ENCODE results near the gene CDCA4. TPM values are rescaled to one million over a fixed set of nuclear protein-coding genes. Genes with fewer than 3 reads are reported as not detected.

Gene CDCA4
- total and polyA plus RNA-seq, 5 donors from 2014 or later = 12.8 to 16.7 (median 15.3) TPM

- Histone ChIP-seq H3K27ac (ENCODE audit: insufficient read depth, low read length, poor library complexity, severe bottlenecking) (no peak overlapping the region), H3K9me3 (ENCODE audit: control insufficient read depth in 2 of 2, low read length in 2 of 2) (no peaks in the 10 kb centered on the region), H3K4me3 (ENCODE audit: low read depth, low read length) (no peak overlapping the region), H3K4me1 (ENCODE audit: control insufficient read depth, insufficient read depth, low read length, poor library complexity, severe bottlenecking) (peaks cover 46% of the 10 kb centered on the region), H3K36me3 (ENCODE audit: control insufficient read depth, insufficient read depth, low read length) (no peaks in the 10 kb centered on the region), H3K27me3 (ENCODE audit: control insufficient read depth, insufficient read depth, low read length) (no peaks in the 10 kb centered on the region)
- no peaks in the 10 kb centered on the region for H3K36me3 Mint-ChIP-seq
- DNase-seq (no peak), ATAC-seq (ENCODE audit: low read depth in 2 of 2) (no peak)
- H3K27me3 Mint-ChIP-seq = peaks cover 6% of the 10 kb centered on the region
- H3K9me3 Mint-ChIP-seq = peaks cover 0 to 3% (median 0%) of the 10 kb centered on the region in 7 donors
- H3K4me3 Mint-ChIP-seq = peak overlapping the region; percentile 21 to 86 (median 48)
- no peak overlapping the region for H3K27ac Mint-ChIP-seq
- peaks cover 20 to 65% (median 41%) of the 10 kb centered on the region in 4 donors for H3K4me1 Mint-ChIP-seq
These were observed 2.3 kb upstream of the CDCA4 start for GRCh38 chr14:105023144-105023543.

DNA sequence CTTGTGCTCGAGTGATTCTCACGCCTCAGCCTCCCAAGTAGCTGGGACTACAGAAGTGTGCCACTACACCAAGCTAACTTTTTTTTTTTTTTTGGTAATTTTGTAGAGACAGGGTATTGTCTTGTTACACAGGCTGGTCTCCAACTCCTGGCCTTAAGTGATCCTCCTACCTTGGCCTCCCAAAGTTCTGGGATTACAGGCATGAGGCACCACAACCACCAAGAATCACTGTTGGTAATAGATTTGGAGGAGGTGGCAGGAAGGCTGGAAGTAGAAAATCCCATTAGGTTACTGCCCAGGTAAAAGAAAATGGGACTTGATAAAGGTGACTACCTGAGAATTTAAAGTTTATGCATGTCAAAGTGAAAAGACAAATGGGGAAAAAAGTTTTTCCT lies 1.4 kb upstream of the CDCA4 start:
- H3K4me1 Mint-ChIP-seq = peaks cover 22 to 69% (median 45%) of the 10 kb centered on the region in 4 donors
- H3K4me1 ChIP-seq (ENCODE audit: control insufficient read depth, insufficient read depth, low read length, poor library complexity, severe bottlenecking) = peaks cover 50% of the 10 kb centered on the region
- peak overlapping the region; percentile 88 to 98 (median 92) for H3K4me3 Mint-ChIP-seq

GRCh38 chr14:105021656-105022275 lies 883 bp upstream of the CDCA4 start:
- H3K4me1 Mint-ChIP-seq = peaks cover 24 to 73% (median 46%) of the 10 kb centered on the region in 4 donors
- peaks cover 0 to 3% (median 0%) of the 10 kb centered on the region in 7 donors for H3K9me3 Mint-ChIP-seq
- H3K27me3 Mint-ChIP-seq = peaks cover 6% of the 10 kb centered on the region
- peak overlapping the region; percentile 85 for H3K4me3 ChIP-seq (ENCODE audit: low read depth, low read length)
- H3K36me3 Mint-ChIP-seq = peaks cover 1% of the 10 kb centered on the region
- H3K9me3 ChIP-seq (ENCODE audit: control insufficient read depth in 2 of 2, low read length in 2 of 2) = no peaks in the 10 kb centered on the region
- ATAC-seq (ENCODE audit: low read depth in 2 of 2) (no peak), DNase-seq (no peak)
- H3K36me3 ChIP-seq (ENCODE audit: control insufficient read depth, insufficient read depth, low read length) = no peaks in the 10 kb centered on the region
- H3K27ac Mint-ChIP-seq = peak overlapping the region; percentile 66 to 97 (median 95)
- peaks cover 55% of the 10 kb centered on the region for H3K4me1 ChIP-seq (ENCODE audit: control insufficient read depth, insufficient read depth, low read length, poor library complexity, severe bottlenecking)
- no peaks in the 10 kb centered on the region for H3K27me3 ChIP-seq (ENCODE audit: control insufficient read depth, insufficient read depth, low read length)
- peak overlapping the region; percentile 85 for H3K27ac ChIP-seq (ENCODE audit: insufficient read depth, low read length, poor library complexity, severe bottlenecking)
- peak overlapping the region; percentile 88 to 98 (median 92) for H3K4me3 Mint-ChIP-seq

More for the DNA sequence above, 1.4 kb upstream of the CDCA4 start:
- no peaks in the 10 kb centered on the region for H3K9me3 ChIP-seq (ENCODE audit: control insufficient read depth in 2 of 2, low read length in 2 of 2)
- DNase-seq (no peak), ATAC-seq (ENCODE audit: low read depth in 2 of 2) (no peak)
- no peak overlapping the region for H3K4me3 ChIP-seq (ENCODE audit: low read depth, low read length)
- H3K27me3 Mint-ChIP-seq = peaks cover 6% of the 10 kb centered on the region
- H3K27me3 ChIP-seq (ENCODE audit: control insufficient read depth, insufficient read depth, low read length) = no peaks in the 10 kb centered on the region
- H3K36me3 Mint-ChIP-seq = no peaks in the 10 kb centered on the region
- no peak overlapping the region for H3K27ac ChIP-seq (ENCODE audit: insufficient read depth, low read length, poor library complexity, severe bottlenecking)
- no peaks in the 10 kb centered on the region for H3K36me3 ChIP-seq (ENCODE audit: control insufficient read depth, insufficient read depth, low read length)
- peaks cover 0 to 3% (median 0%) of the 10 kb centered on the region in 7 donors for H3K9me3 Mint-ChIP-seq
- peak overlapping the region in 1 of 3 donors; percentile 79 for H3K27ac Mint-ChIP-seq

DNA sequence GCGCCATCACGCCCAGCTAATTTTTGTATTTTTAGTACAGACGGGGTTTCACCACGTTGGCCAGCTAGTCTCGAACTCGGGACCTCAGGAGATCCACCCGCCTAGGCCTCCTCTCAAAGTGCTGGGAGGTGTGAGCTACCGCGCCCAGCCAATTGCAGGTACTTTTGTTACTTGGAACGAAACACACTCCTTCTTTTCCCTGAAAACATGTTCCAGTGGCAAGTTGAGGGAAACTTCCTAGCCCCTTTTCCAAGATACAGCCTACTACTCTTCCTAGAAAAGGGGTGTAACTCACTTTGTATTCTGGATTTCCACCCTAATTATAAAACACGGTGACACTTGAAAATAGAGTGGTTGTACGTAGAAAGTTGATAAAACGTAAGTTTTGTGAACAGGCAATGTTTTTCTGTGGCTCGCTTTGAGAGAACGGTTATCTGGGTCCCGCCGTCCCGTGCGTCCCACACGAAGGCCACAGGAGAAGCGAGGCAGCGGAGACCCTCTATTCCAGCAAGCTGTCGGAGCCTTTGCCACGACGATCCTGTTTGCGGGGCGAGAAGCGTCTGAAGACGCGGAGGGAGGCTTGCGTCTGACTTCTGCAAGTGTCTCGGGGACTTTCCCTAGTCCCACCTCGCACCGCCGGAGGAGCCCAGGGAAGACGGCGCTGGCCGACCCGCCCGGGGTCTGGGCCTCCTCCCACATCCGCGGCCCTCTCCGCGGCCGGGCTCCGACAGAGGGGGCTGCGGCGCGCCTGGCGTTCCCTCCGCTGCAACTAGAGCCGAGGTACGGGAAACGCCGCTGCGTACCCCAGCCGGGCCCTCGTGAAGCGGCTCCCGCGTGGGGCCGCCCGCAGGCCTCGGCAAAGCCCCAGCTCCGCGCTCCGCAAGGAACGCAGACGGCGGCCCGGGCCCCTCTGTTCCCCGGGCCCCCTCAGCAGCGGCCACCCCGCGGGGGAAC lies 745 bp downstream of the CDCA4 start:
- Mint-ChIP-seq H3K27me3 (peaks cover 6% of the 10 kb centered on the region), H3K36me3 (peaks cover 8% of the 10 kb centered on the region), H3K9me3 (peaks cover 0 to 1% (median 0%) of the 10 kb centered on the region in 7 donors), H3K4me1 (peaks cover 27 to 76% (median 52%) of the 10 kb centered on the region in 4 donors), H3K4me3 (peak overlapping the region; percentile 91 to 96 (median 92)), H3K27ac (peak overlapping the region; percentile 77 to 91 (median 88))
- peaks cover 53% of the 10 kb centered on the region for H3K4me1 ChIP-seq (ENCODE audit: control insufficient read depth, insufficient read depth, low read length, poor library complexity, severe bottlenecking)
- no peaks in the 10 kb centered on the region for H3K9me3 ChIP-seq (ENCODE audit: control insufficient read depth in 2 of 2, low read length in 2 of 2)
- peak overlapping the region; percentile 84 for H3K27ac ChIP-seq (ENCODE audit: insufficient read depth, low read length, poor library complexity, severe bottlenecking)
- peak; percentile 53 to 58 (median 54) for DNase-seq
- peak overlapping the region; percentile 92 for H3K4me3 ChIP-seq (ENCODE audit: low read depth, low read length)
- H3K27me3 ChIP-seq (ENCODE audit: control insufficient read depth, insufficient read depth, low read length) = no peaks in the 10 kb centered on the region
- no peaks in the 10 kb centered on the region for H3K36me3 ChIP-seq (ENCODE audit: control insufficient read depth, insufficient read depth, low read length)
- peak; percentile 1 to 3 for ATAC-seq (ENCODE audit: low read depth in 2 of 2)

- Histone ChIP-seq H3K9me3 (ENCODE audit: control insufficient read depth in 2 of 2, low read length in 2 of 2) (no peaks in the 10 kb centered on the region), H3K27ac (ENCODE audit: insufficient read depth, low read length, poor library complexity, severe bottlenecking) (no peak overlapping the region), H3K27me3 (ENCODE audit: control insufficient read depth, insufficient read depth, low read length) (no peaks in the 10 kb centered on the region), H3K36me3 (ENCODE audit: control insufficient read depth, insufficient read depth, low read length) (no peaks in the 10 kb centered on the region), H3K4me3 (ENCODE audit: low read depth, low read length) (peak overlapping the region; percentile 26), H3K4me1 (ENCODE audit: control insufficient read depth, insufficient read depth, low read length, poor library complexity, severe bottlenecking) (peaks cover 62% of the 10 kb centered on the region)
- H3K27me3 Mint-ChIP-seq = peaks cover 6% of the 10 kb centered on the region
- peaks cover 10% of the 10 kb centered on the region for H3K36me3 Mint-ChIP-seq
- DNase-seq (no peak), ATAC-seq (ENCODE audit: low read depth in 2 of 2) (no peak)
- H3K4me1 Mint-ChIP-seq = peaks cover 29 to 84% (median 61%) of the 10 kb centered on the region in 4 donors
- H3K4me3 Mint-ChIP-seq = peak overlapping the region; percentile 91 to 96 (median 92)
- H3K27ac Mint-ChIP-seq = peak overlapping the region in 2 of 3 donors; percentile 32 to 44
- H3K9me3 Mint-ChIP-seq = peaks cover 0 to 1% (median 0%) of the 10 kb centered on the region in 7 donors
These were observed 2.5 kb downstream of the CDCA4 start for GRCh38 chr14:105018414-105018813.

- Histone ChIP-seq H3K4me3 (ENCODE audit: low read depth, low read length) (peak overlapping the region; percentile 26), H3K36me3 (ENCODE audit: control insufficient read depth, insufficient read depth, low read length) (peaks cover 9% of the 10 kb centered on the region), H3K4me1 (ENCODE audit: control insufficient read depth, insufficient read depth, low read length, poor library complexity, severe bottlenecking) (peaks cover 63% of the 10 kb centered on the region), H3K27ac (ENCODE audit: insufficient read depth, low read length, poor library complexity, severe bottlenecking) (peak overlapping the region; percentile 66), H3K9me3 (ENCODE audit: control insufficient read depth in 2 of 2, low read length in 2 of 2) (no peaks in the 10 kb centered on the region), H3K27me3 (ENCODE audit: control insufficient read depth, insufficient read depth, low read length) (no peaks in the 10 kb centered on the region)
- H3K27me3 Mint-ChIP-seq = no peaks in the 10 kb centered on the region
- peak overlapping the region; percentile 40 to 87 (median 87) for H3K27ac Mint-ChIP-seq
- peaks cover 0 to 1% (median 0%) of the 10 kb centered on the region in 7 donors for H3K9me3 Mint-ChIP-seq
- DNase-seq (no peak), ATAC-seq (ENCODE audit: low read depth in 2 of 2) (no peak)
- H3K36me3 Mint-ChIP-seq = peaks cover 13% of the 10 kb centered on the region
- peak overlapping the region; percentile 39 to 83 (median 66) for H3K4me3 Mint-ChIP-seq
- peaks cover 20 to 82% (median 54%) of the 10 kb centered on the region in 4 donors for H3K4me1 Mint-ChIP-seq
These were observed 5.0 kb downstream of the CDCA4 start for GRCh38 chr14:105015905-105016304.

- H3K4me1 ChIP-seq (ENCODE audit: control insufficient read depth, insufficient read depth, low read length, poor library complexity, severe bottlenecking) = peaks cover 63% of the 10 kb centered on the region
- Mint-ChIP-seq H3K9me3 (peaks cover 0 to 1% (median 0%) of the 10 kb centered on the region in 7 donors), H3K27ac (peak overlapping the region; percentile 87 to 90 (median 87)), H3K4me1 (peaks cover 20 to 82% (median 53%) of the 10 kb centered on the region in 4 donors), H3K4me3 (peak overlapping the region; percentile 26 to 83 (median 67)), H3K27me3 (no peaks in the 10 kb centered on the region), H3K36me3 (peaks cover 13% of the 10 kb centered on the region)
- DNase-seq (no peak), ATAC-seq (ENCODE audit: low read depth in 2 of 2) (no peak)
- peaks cover 16% of the 10 kb centered on the region for H3K36me3 ChIP-seq (ENCODE audit: control insufficient read depth, insufficient read depth, low read length)
- H3K27me3 ChIP-seq (ENCODE audit: control insufficient read depth, insufficient read depth, low read length) = no peaks in the 10 kb centered on the region
- no peaks in the 10 kb centered on the region for H3K9me3 ChIP-seq (ENCODE audit: control insufficient read depth in 2 of 2, low read length in 2 of 2)
- peak overlapping the region; percentile 66 for H3K27ac ChIP-seq (ENCODE audit: insufficient read depth, low read length, poor library complexity, severe bottlenecking)
- H3K4me3 ChIP-seq (ENCODE audit: low read depth, low read length) = peak overlapping the region; percentile 53
These were observed 5.6 kb downstream of the CDCA4 start for GRCh38 chr14:105015242-105015641.
